Thyroid gland (tissue), 4 donors: ENCODE measurements around the gene TYR.
"Not testable (repeated sequence)": the region's sequence is repeated elsewhere in the genome, so short reads cannot be mapped to it uniquely, and the experiment has no call there.

Source experiments
- POLR2A ChIP-seq, 2 donors: fragments of 450-650 bp; IDR thresholded peaks; one replicate each; pipeline ENCODE4 v1.6.1; 2017; ENCODE audit warnings: antibody characterized with exemption in 2 of 2, mild to moderate bottlenecking in 2 of 2, moderate library complexity in 1 of 2
- TF ChIP-seq, protein P1 (sequence below), 6 experiments: fragments of 200-600 bp in 3 of 6; fragments of 450-650 bp in 3 of 6; sonication (generic) in 3 of 6; IDR thresholded peaks; one replicate each; pipeline ENCODE4 v1.5.1; 2016 to 2019; ENCODE audit warnings: antibody characterized with exemption in 6 of 6, mild to moderate bottlenecking in 2 of 6, inconsistent platforms in 1 of 6, moderate library complexity in 1 of 6

- TF ChIP-seq, protein P1, sequence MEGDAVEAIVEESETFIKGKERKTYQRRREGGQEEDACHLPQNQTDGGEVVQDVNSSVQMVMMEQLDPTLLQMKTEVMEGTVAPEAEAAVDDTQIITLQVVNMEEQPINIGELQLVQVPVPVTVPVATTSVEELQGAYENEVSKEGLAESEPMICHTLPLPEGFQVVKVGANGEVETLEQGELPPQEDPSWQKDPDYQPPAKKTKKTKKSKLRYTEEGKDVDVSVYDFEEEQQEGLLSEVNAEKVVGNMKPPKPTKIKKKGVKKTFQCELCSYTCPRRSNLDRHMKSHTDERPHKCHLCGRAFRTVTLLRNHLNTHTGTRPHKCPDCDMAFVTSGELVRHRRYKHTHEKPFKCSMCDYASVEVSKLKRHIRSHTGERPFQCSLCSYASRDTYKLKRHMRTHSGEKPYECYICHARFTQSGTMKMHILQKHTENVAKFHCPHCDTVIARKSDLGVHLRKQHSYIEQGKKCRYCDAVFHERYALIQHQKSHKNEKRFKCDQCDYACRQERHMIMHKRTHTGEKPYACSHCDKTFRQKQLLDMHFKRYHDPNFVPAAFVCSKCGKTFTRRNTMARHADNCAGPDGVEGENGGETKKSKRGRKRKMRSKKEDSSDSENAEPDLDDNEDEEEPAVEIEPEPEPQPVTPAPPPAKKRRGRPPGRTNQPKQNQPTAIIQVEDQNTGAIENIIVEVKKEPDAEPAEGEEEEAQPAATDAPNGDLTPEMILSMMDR (IDR thresholded peaks at IDR 0.05) = not testable (repeated sequence)
- TF ChIP-seq POLR2A (IDR thresholded peaks at IDR 0.05) = not testable (repeated sequence)
These were observed 159.5 kb downstream of the TYR start for GRCh38 chr11:89337100-89337650.
